ENCODE measurements around the gene PFKFB4.
A peak's percentile ranks its signal among the peaks of the same experiment; 100 is the strongest.

PFKFB4 gene

GRCh38 chr3:48565186-48565585 is 8.6 kb upstream of the PFKFB4 start:
- no peaks in the 10 kb centered on the region for H3K36me3 Mint-ChIP-seq (ENCODE audit: low read depth)
- peaks cover 47% of the 10 kb centered on the region for H3K4me1 Mint-ChIP-seq
- TF ChIP-seq CTCF (IDR thresholded peaks at IDR 0.05): no peak
- no peak for DNase-seq
- H3K4me3 Mint-ChIP-seq: no peak overlapping the region
- H3K9me3 Mint-ChIP-seq: no peaks in the 10 kb centered on the region
- H3K27me3 Mint-ChIP-seq (ENCODE audit: low read depth, poor library complexity): peaks cover 2% of the 10 kb centered on the region
- peak overlapping the region; percentile 37 for H3K27ac Mint-ChIP-seq

- peaks cover 2% of the 10 kb centered on the region for H3K27me3 Mint-ChIP-seq (ENCODE audit: low read depth, poor library complexity)
- H3K9me3 Mint-ChIP-seq: no peaks in the 10 kb centered on the region
- no peak for TF ChIP-seq CTCF (IDR thresholded peaks at IDR 0.05)
- H3K4me1 Mint-ChIP-seq: peaks cover 52% of the 10 kb centered on the region
- H3K4me3 Mint-ChIP-seq: no peak overlapping the region
- DNase-seq: no peak
- no peak overlapping the region for H3K27ac Mint-ChIP-seq
- H3K36me3 Mint-ChIP-seq (ENCODE audit: low read depth): no peaks in the 10 kb centered on the region
Observed at GRCh38 chr3:48564667-48565066, 8.1 kb upstream of the PFKFB4 start.

GRCh38 chr3:48564022-48564421 is 7.4 kb upstream of the PFKFB4 start:
- DNase-seq: no peak
- no peak for TF ChIP-seq CTCF (IDR thresholded peaks at IDR 0.05)
- peaks cover 2% of the 10 kb centered on the region for H3K27me3 Mint-ChIP-seq (ENCODE audit: low read depth, poor library complexity)

GRCh38 chr3:48563382-48563918 is 6.8 kb upstream of the PFKFB4 start, which contains the start of gene UCN2:
UCN2 (minus strand) TSS chr3:48563781; CDS start chr3:48563124, 657 bp downstream.
- Mint-ChIP-seq H3K36me3 (ENCODE audit: low read depth) (no peaks in the 10 kb centered on the region), H3K4me3 (peak within 1 kb of the TSS; percentile 28), H3K27ac (peak within 1 kb of the TSS; percentile 75), H3K9me3 (no peaks in the 10 kb centered on the region), H3K4me1 (peaks cover 65% of the 10 kb centered on the region), H3K27me3 (ENCODE audit: low read depth, poor library complexity) (peaks cover 2% of the 10 kb centered on the region)
- no peak for DNase-seq
- TF ChIP-seq CTCF (IDR thresholded peaks at IDR 0.05): no peak

More at GRCh38 chr3:48564022-48564421, 7.4 kb upstream of the PFKFB4 start:
- Mint-ChIP-seq H3K36me3 (ENCODE audit: low read depth) (no peaks in the 10 kb centered on the region), H3K27ac (no peak overlapping the region), H3K4me3 (no peak overlapping the region), H3K4me1 (peaks cover 59% of the 10 kb centered on the region), H3K9me3 (no peaks in the 10 kb centered on the region)

GRCh38 chr3:48562367-48563095 is 5.9 kb upstream of the PFKFB4 start:
- no peaks in the 10 kb centered on the region for H3K9me3 Mint-ChIP-seq
- no peak for TF ChIP-seq CTCF (IDR thresholded peaks at IDR 0.05)
- DNase-seq: no peak
- peaks cover 2% of the 10 kb centered on the region for H3K27me3 Mint-ChIP-seq (ENCODE audit: low read depth, poor library complexity)
- H3K36me3 Mint-ChIP-seq (ENCODE audit: low read depth): no peaks in the 10 kb centered on the region
- H3K4me3 Mint-ChIP-seq: no peak overlapping the region
- H3K27ac Mint-ChIP-seq: peak overlapping the region; percentile 75
- H3K4me1 Mint-ChIP-seq: peaks cover 72% of the 10 kb centered on the region
